Natural killer cell (primary cell): ENCODE measurements around the gene DENND1A. TPM values are rescaled to one million over a fixed set of nuclear protein-coding genes. Genes with fewer than 3 reads are reported as not detected.

Experiments
- ATAC-seq, 3 donors: fragments of 150-1000 bp in 2 of 3; fragments of 200-7000 bp in 1 of 3; cut with Tn5 transposase; 1 replicate in 1 of 3; 2 replicates in 2 of 3; pipeline ENCODE4 v1.10.0; 2021; ENCODE audit warnings: mild to moderate bottlenecking in 2 of 3, moderate library complexity in 2 of 3
- DNase-seq, 2 donors: peaks; one replicate each; pipeline versions ENCODE4 v3.0.0 to v3.0.0-alpha.2; 2013 to 2021; ENCODE audit warnings: mixed read lengths in 1 of 2
- H3K27ac ChIP-seq: one replicate; pipeline ENCODE4 v1.5.1; 2013; ENCODE audit warnings: mild to moderate bottlenecking, low read length
- H3K27me3 ChIP-seq: one replicate; pipeline ENCODE4 v1.6.1; 2013; ENCODE audit warnings: low read length; ENCODE audit not compliant: control insufficient read depth, insufficient read depth
- H3K36me3 ChIP-seq: one replicate; pipeline ENCODE4 v1.6.1; 2013; ENCODE audit warnings: low read length; ENCODE audit not compliant: control insufficient read depth, insufficient read depth
- H3K4me1 ChIP-seq: one replicate; pipeline ENCODE4 v1.6.1; 2013; ENCODE audit warnings: low read length; ENCODE audit not compliant: control insufficient read depth, insufficient read depth
- H3K4me3 ChIP-seq: one replicate; pipeline ENCODE4 v1.5.1; 2013; ENCODE audit warnings: low read length
- H3K9me3 ChIP-seq: one replicate; pipeline ENCODE4 v1.6.1; 2013; ENCODE audit warnings: low read length; ENCODE audit not compliant: control insufficient read depth, insufficient read depth
- H3K27ac Mint-ChIP-seq, 2 donors: one replicate each; pipeline ENCODE4 v1.8.0; 2022; ENCODE audit warnings: mild to moderate bottlenecking in 2 of 2, mixed read lengths in 2 of 2, moderate library complexity in 1 of 2
- H3K27me3 Mint-ChIP-seq, 2 donors: one replicate each; pipeline ENCODE4 v1.8.0; 2022; ENCODE audit warnings: low read depth in 2 of 2, mixed read lengths in 2 of 2
- H3K36me3 Mint-ChIP-seq: one replicate; pipeline ENCODE4 v1.8.0; 2022; ENCODE audit warnings: mixed read lengths
- H3K4me1 Mint-ChIP-seq, 2 donors: one replicate each; pipeline ENCODE4 v1.8.0; 2022; ENCODE audit warnings: mixed read lengths in 2 of 2
- H3K4me3 Mint-ChIP-seq: one replicate; pipeline ENCODE4 v1.8.0; 2022; ENCODE audit warnings: mild to moderate bottlenecking, moderate library complexity, mixed read lengths
- H3K9me3 Mint-ChIP-seq, 2 donors: one replicate each; pipeline ENCODE4 v1.8.0; 2022; ENCODE audit warnings: mixed read lengths in 2 of 2
- WGBS: methylation state at CpG from one replicate; pipeline ENCODE4 v1.1.7; 2013; ENCODE audit warnings: missing lambda C conversion rate; ENCODE audit not compliant: insufficient coverage; 5-methylcytosine and 5-hydroxymethylcytosine counted together
- intact Hi-C: fragments of 100-400 bp; cut with micrococcal nuclease; formaldehyde crosslinking; loops from one replicate; pipeline ENCODE4 v1.14.2; 2022
- total RNA-seq, 4 donors: library from RNA; stranded (reverse); fragments of 120-200 nt in 1 of 4; gene quantifications; one replicate each; pipeline versions ENCODE4 v1.2.3 to v1.2.4, GENCODE V29; 2013 to 2022
- TF ChIP-seq, protein P1 (sequence below): fragments of 200-600 bp; IDR thresholded peaks from one replicate; pipeline ENCODE4 v1.8.0; 2022; ENCODE audit warnings: antibody characterized with exemption

DENND1A gene
- total RNA-seq, 3 donors from 2014 or later (not counting 1 experiment from before 2014, with no cell fraction given): 27.8 to 37.6 (median 30.9) TPM

DNA sequence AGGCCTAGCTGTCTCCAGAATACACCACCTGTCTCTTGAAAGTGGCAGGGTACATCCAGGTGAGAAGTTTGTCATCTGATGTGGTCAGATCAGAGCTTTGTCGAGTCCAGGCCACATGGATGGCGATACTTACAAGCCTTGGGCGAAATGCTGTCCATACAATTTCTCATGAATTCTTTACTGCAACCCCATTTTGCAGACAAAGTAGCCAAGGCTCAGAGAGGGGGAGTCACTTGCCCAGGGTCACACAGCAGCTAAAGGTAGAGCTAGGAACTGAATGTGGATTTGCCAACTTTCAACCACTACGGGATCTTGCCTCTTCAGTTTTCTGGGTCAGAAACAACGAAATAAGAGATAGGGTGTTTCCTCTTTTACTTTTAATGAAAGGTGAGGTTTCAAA, 538.7 kb downstream of the DENND1A start:
- no peaks in the 10 kb centered on the region for H3K27me3 Mint-ChIP-seq
- no peak overlapping the region for H3K27ac Mint-ChIP-seq
- no peak overlapping the region for H3K4me3 Mint-ChIP-seq
- intact Hi-C loops: no loop called here
- Histone ChIP-seq H3K4me1 (no peaks in the 10 kb centered on the region), H3K27me3 (no peaks in the 10 kb centered on the region), H3K27ac (no peak overlapping the region), H3K36me3 (no peaks in the 10 kb centered on the region), H3K9me3 (peaks cover 2% of the 10 kb centered on the region), H3K4me3 (no peak overlapping the region)
- H3K36me3 Mint-ChIP-seq: no peaks in the 10 kb centered on the region
- H3K9me3 Mint-ChIP-seq: peaks cover 0 to 5% of the 10 kb centered on the region in 2 donors
- no peak for ATAC-seq
- TF ChIP-seq, protein P1, sequence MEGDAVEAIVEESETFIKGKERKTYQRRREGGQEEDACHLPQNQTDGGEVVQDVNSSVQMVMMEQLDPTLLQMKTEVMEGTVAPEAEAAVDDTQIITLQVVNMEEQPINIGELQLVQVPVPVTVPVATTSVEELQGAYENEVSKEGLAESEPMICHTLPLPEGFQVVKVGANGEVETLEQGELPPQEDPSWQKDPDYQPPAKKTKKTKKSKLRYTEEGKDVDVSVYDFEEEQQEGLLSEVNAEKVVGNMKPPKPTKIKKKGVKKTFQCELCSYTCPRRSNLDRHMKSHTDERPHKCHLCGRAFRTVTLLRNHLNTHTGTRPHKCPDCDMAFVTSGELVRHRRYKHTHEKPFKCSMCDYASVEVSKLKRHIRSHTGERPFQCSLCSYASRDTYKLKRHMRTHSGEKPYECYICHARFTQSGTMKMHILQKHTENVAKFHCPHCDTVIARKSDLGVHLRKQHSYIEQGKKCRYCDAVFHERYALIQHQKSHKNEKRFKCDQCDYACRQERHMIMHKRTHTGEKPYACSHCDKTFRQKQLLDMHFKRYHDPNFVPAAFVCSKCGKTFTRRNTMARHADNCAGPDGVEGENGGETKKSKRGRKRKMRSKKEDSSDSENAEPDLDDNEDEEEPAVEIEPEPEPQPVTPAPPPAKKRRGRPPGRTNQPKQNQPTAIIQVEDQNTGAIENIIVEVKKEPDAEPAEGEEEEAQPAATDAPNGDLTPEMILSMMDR: no peak
- no peak for DNase-seq
- H3K4me1 Mint-ChIP-seq: no peaks in the 10 kb centered on the region
- 93% methylated on average over 4 of the region's 5 CpGs for WGBS

GRCh38 chr9:123390337-123391135, 539.4 kb downstream of the DENND1A start:
- ATAC-seq: no peak
- TF ChIP-seq, protein P1: no peak
- no peaks in the 10 kb centered on the region for H3K27me3 Mint-ChIP-seq

DNA sequence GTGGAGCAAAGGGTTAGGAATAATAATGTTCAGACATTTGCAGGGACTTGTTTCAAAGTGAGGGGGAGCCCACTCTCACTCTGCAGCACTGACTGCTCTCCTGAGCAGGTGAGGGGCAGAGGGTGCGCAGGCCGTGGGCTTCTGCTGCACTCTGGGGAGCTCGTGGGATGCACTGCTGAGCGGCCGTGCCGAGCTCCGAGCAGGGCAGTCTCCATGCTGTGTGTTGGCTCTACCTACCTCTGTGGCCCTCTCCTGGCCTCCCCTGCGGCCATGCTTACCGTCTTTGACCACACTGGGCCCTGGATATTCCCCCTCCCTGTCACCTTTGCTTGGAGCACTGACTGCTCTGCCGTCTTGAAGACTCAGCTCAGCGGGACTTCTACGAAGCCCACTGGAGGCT, 540.2 kb downstream of the DENND1A start:
- H3K36me3 ChIP-seq: no peaks in the 10 kb centered on the region
- TF ChIP-seq, protein P1: no peak
- Mint-ChIP-seq H3K36me3 (no peaks in the 10 kb centered on the region), H3K9me3 (peaks cover 0 to 5% of the 10 kb centered on the region in 2 donors), H3K27ac (no peak overlapping the region), H3K4me1 (no peaks in the 10 kb centered on the region), H3K4me3 (no peak overlapping the region), H3K27me3 (no peaks in the 10 kb centered on the region)
- peaks cover 2% of the 10 kb centered on the region for H3K9me3 ChIP-seq
- no peak overlapping the region for H3K4me3 ChIP-seq
- no peaks in the 10 kb centered on the region for H3K27me3 ChIP-seq
- H3K4me1 ChIP-seq: no peaks in the 10 kb centered on the region
- DNase-seq (no peak), ATAC-seq (no peak)
- H3K27ac ChIP-seq: no peak overlapping the region
- 85% methylated on average over 12 of the region's 12 CpGs for WGBS
- intact Hi-C loops: no loop called here

More at GRCh38 chr9:123390337-123391135, 539.4 kb downstream of the DENND1A start:
- no peaks in the 10 kb centered on the region for H3K4me1 Mint-ChIP-seq
- Histone ChIP-seq H3K27me3 (no peaks in the 10 kb centered on the region), H3K27ac (no peak overlapping the region), H3K4me3 (no peak overlapping the region), H3K4me1 (no peaks in the 10 kb centered on the region), H3K36me3 (no peaks in the 10 kb centered on the region), H3K9me3 (peaks cover 2% of the 10 kb centered on the region)
- DNase-seq: no peak
- peaks cover 0 to 5% of the 10 kb centered on the region in 2 donors for H3K9me3 Mint-ChIP-seq
- H3K36me3 Mint-ChIP-seq: no peaks in the 10 kb centered on the region
- no peak overlapping the region for H3K4me3 Mint-ChIP-seq
- WGBS: 94% methylated on average over 22 of the region's 23 CpGs
- no peak overlapping the region for H3K27ac Mint-ChIP-seq
- intact Hi-C loops: no loop called here
